HCT116 (cell line): ENCODE data around the gene EPS8. TPM values are rescaled to one million over a fixed set of nuclear protein-coding genes. Genes with fewer than 3 reads are reported as not detected.
A peak's percentile ranks its signal among the peaks of the same experiment; 100 is the strongest.

ENCODE experiments used
- ATAC-seq: fragments of 200-7000 bp; cut with Tn5 transposase; 2 replicates; pipeline ENCODE4 v1.9.1; 2020; ENCODE audit warnings: mild to moderate bottlenecking, moderate library complexity
- BruUV-seq: library from RNA; stranded (reverse); fragments of 400-500 nt; replicated peaks from 2 replicates; lab custom pipeline; 2021; lab: Mats Ljungman, UMichigan
- CTCF ChIA-PET: fragments of 300-600 bp; sonication (Branson Sonifier 250); formaldehyde crosslinking; loops from one replicate; lab custom pipeline; 2021; ENCODE audit warnings: antibody characterized with exemption; lab: Charles Lee
- POLR2A ChIA-PET: fragments of 300-600, 350-600 bp; sonication (Branson Sonifier 250); formaldehyde crosslinking; loops from one replicate; lab custom pipeline; 2021; ENCODE audit warnings: antibody characterized with exemption; lab: Charles Lee
- RAD21 ChIA-PET, 2 experiments: fragments of 300-600 bp; sonication (Branson Sonifier 250); formaldehyde crosslinking; loops; one replicate each; lab custom pipeline; 2023; ENCODE audit warnings: low total read pairs in 2 of 2; ENCODE audit not compliant: uncharacterized antibody in 2 of 2, unreplicated experiment in 2 of 2, low non-redundant PET in 1 of 2; lab: Charles Lee
- DNase-seq: peaks from one replicate; pipeline ENCODE4 v3.0.0-alpha.2; 2010; ENCODE audit warnings: low read depth, low spot score
- H2AFZ ChIP-seq: fragments of 200-600 bp; shearing (Covaris generic), sonication (generic); 2 replicates; pipeline ENCODE4 v1.6.1; 2017; ENCODE audit warnings: low read depth, mixed run types, mixed read lengths, antibody characterized with exemption, low read length; ENCODE audit not compliant: poor library complexity, severe bottlenecking
- H3K27ac ChIP-seq: 2 replicates; pipeline ENCODE4 v1.5.1; 2012; ENCODE audit warnings: low read depth, low read length
- H3K27me3 ChIP-seq: fragments of 200-600 bp; sonication (generic); 2 replicates; pipeline ENCODE4 v1.6.1; 2016; ENCODE audit warnings: mixed run types, low read length, mixed read lengths; ENCODE audit not compliant: insufficient read depth
- H3K36me3 ChIP-seq, 2 experiments: fragments of 200-500 bp in 1 of 2; fragments of 200-600 bp in 1 of 2; sonication (Bioruptor generic) in 1 of 2; sonication (generic) in 1 of 2; 2 replicates each; pipeline versions ENCODE4 v1.5.1 to v1.6.1; 2014 to 2016; ENCODE audit warnings: low read length in 2 of 2, inconsistent platforms in 1 of 2, mixed read lengths in 1 of 2, mixed run types in 1 of 2; ENCODE audit not compliant: insufficient read depth in 2 of 2, control insufficient read depth in 1 of 2
- H3K4me1 ChIP-seq, 2 experiments: fragments of 200-600 bp in 1 of 2; sonication (generic) in 1 of 2; 2 replicates each; pipeline versions ENCODE4 v1.5.1 to v1.6.1; 2012 to 2017; ENCODE audit warnings: low read length in 2 of 2, inconsistent platforms in 1 of 2, mild to moderate bottlenecking in 1 of 2, mixed read lengths in 1 of 2, mixed run types in 1 of 2, moderate library complexity in 1 of 2; ENCODE audit not compliant: insufficient read depth in 2 of 2, control insufficient read depth in 1 of 2
- H3K4me2 ChIP-seq: fragments of 200-600 bp; sonication (generic); 2 replicates; pipeline ENCODE4 v1.6.1; 2017; ENCODE audit warnings: mixed run types, low read length, mixed read lengths
- H3K4me3 ChIP-seq, 2 experiments: fragments of 200-600 bp in 1 of 2; sonication (generic) in 1 of 2; replicated peaks in 1 of 2; 2 replicates each; pipeline ENCODE4 v1.5.1; 2011 to 2016; ENCODE audit warnings: low read length in 2 of 2, control low read depth in 1 of 2, low read depth in 1 of 2, mild to moderate bottlenecking in 1 of 2, mixed read lengths in 1 of 2, mixed run types in 1 of 2
- H3K79me2 ChIP-seq: fragments of 200-600 bp; sonication (generic); 2 replicates; pipeline ENCODE4 v1.6.1; 2017; ENCODE audit warnings: mild to moderate bottlenecking, mixed run types, low read length, moderate library complexity, mixed read lengths; ENCODE audit not compliant: insufficient read depth
- H3K9ac ChIP-seq: fragments of 200-600 bp; sonication (generic); 2 replicates; pipeline ENCODE4 v1.6.1; 2016; ENCODE audit warnings: low read length, mixed read lengths
- H3K9me2 ChIP-seq: fragments of 200-600 bp; sonication (generic), shearing (Covaris generic); 2 replicates; pipeline ENCODE4 v1.6.1; 2017; ENCODE audit warnings: mixed run types, mild to moderate bottlenecking, moderate library complexity; ENCODE audit not compliant: insufficient read depth
- H3K9me3 ChIP-seq, 2 experiments: fragments of 200-500 bp in 1 of 2; fragments of 200-600 bp in 1 of 2; sonication (Bioruptor generic) in 1 of 2; sonication (generic) in 1 of 2; 2 replicates each; pipeline ENCODE4 v1.6.1; 2014 to 2017; ENCODE audit warnings: low read length in 2 of 2, mixed read lengths in 2 of 2, inconsistent platforms in 1 of 2, low read depth in 1 of 2, mild to moderate bottlenecking in 1 of 2, mixed run types in 1 of 2, moderate library complexity in 1 of 2; ENCODE audit not compliant: control insufficient read depth in 1 of 2, insufficient read depth in 1 of 2
- H4K20me1 ChIP-seq: fragments of 200-600 bp; sonication (generic), shearing (Covaris generic); 2 replicates; pipeline ENCODE4 v1.6.1; 2017; ENCODE audit warnings: mixed run types, mild to moderate bottlenecking, moderate library complexity; ENCODE audit not compliant: insufficient read depth
- CBX3 ChIP-seq: IDR thresholded peaks from 2 replicates; pipeline ENCODE4 v1.6.1; 2012; ENCODE audit warnings: low read depth
- CEBPB ChIP-seq: IDR thresholded peaks from 2 replicates; pipeline ENCODE4 v1.6.1; 2012; ENCODE audit warnings: low read depth
- EZH2 ChIP-seq: fragments of 200-600 bp; sonication (generic); IDR thresholded peaks from 2 replicates; pipeline ENCODE4 v1.6.1; 2017; ENCODE audit warnings: antibody characterized with exemption, mixed run types
- EZH2phosphoT487 ChIP-seq: fragments of 200-600 bp; IDR thresholded peaks from 2 replicates; pipeline ENCODE4 v1.6.1; 2018; ENCODE audit warnings: antibody characterized with exemption, borderline replicate concordance
- FOSL1 ChIP-seq: IDR thresholded peaks from 2 replicates; pipeline ENCODE4 v1.6.1; 2012; ENCODE audit warnings: low read depth
- POLR2A ChIP-seq: IDR thresholded peaks from 2 replicates; pipeline ENCODE4 v1.7.0; 2011; ENCODE audit warnings: borderline replicate concordance; ENCODE audit not compliant: insufficient read depth, insufficient read length; ENCODE audit errors: extremely low read depth
- POLR2AphosphoS5 ChIP-seq: IDR thresholded peaks from 2 replicates; pipeline ENCODE4 v1.6.1; 2011; ENCODE audit warnings: mild to moderate bottlenecking, low read depth, low read length, moderate library complexity
- RAD21 ChIP-seq: IDR thresholded peaks from 2 replicates; pipeline ENCODE4 v1.6.1; 2012; ENCODE audit warnings: low read depth, mild to moderate bottlenecking
- SIN3A ChIP-seq: IDR thresholded peaks from 2 replicates; pipeline ENCODE4 v1.6.1; 2012; ENCODE audit warnings: low read depth
- SRF ChIP-seq: IDR thresholded peaks from 2 replicates; pipeline ENCODE4 v1.6.1; 2012; ENCODE audit warnings: low read depth
- intact Hi-C: fragments of 100-400 bp; cut with micrococcal nuclease; formaldehyde crosslinking; loops from 2 replicates; pipeline ENCODE4 v1.10.0; 2022
- total RNA-seq: library from RNA; stranded (reverse); gene quantifications from one replicate; pipeline ENCODE4 v1.2.1, GENCODE V29; 2021; ENCODE audit not compliant: unreplicated experiment
- TF ChIP-seq, protein P1 (sequence below): IDR thresholded peaks from 2 replicates; pipeline ENCODE4 v1.6.1; 2012; ENCODE audit warnings: low read depth
- TF ChIP-seq, protein P2 (sequence below), 3 experiments: fragments of 200-600 bp in 1 of 3; sonication (generic) in 1 of 3; IDR thresholded peaks in 2 of 3; conservative IDR thresholded peaks in 1 of 3; 2 replicates each; pipeline ENCODE4 v1.5.1; 2012 to 2017; ENCODE audit warnings: low read depth in 2 of 3, low read length in 2 of 3, antibody characterized with exemption in 1 of 3, borderline replicate concordance in 1 of 3, control low read depth in 1 of 3, mild to moderate bottlenecking in 1 of 3, mixed read lengths in 1 of 3, mixed run types in 1 of 3, moderate library complexity in 1 of 3; ENCODE audit not compliant: insufficient read depth in 1 of 3
- TF ChIP-seq, protein P3 (sequence below): IDR thresholded peaks from 2 replicates; pipeline ENCODE4 v1.6.1; 2012
- TF ChIP-seq, protein P4 (sequence below): IDR thresholded peaks from 2 replicates; pipeline ENCODE4 v1.6.1; 2012

Gene EPS8
- total RNA-seq, 1 experiment from 2014 or later, result 49.9 TPM

DNA sequence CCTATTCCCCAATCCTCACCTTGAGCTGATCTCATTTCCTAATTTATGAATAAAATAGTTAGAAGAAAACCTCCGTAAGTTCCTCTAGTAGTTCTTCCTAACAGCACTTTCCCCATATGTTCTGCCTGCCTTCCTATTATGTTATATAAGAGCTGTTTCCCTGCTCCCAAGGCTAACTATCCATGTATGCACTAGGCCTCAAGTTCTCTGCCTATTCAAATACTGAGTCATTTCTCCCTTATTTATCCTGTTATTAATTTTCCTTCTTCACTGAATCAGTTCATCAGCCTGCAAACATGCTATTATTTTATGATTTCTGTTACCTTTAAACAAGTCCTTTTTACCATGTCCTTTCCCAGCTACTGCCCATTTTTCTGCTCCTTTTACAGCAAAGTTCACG is 164.1 kb downstream of the EPS8 start:
- no peak overlapping the region for H3K27ac ChIP-seq

DNA sequence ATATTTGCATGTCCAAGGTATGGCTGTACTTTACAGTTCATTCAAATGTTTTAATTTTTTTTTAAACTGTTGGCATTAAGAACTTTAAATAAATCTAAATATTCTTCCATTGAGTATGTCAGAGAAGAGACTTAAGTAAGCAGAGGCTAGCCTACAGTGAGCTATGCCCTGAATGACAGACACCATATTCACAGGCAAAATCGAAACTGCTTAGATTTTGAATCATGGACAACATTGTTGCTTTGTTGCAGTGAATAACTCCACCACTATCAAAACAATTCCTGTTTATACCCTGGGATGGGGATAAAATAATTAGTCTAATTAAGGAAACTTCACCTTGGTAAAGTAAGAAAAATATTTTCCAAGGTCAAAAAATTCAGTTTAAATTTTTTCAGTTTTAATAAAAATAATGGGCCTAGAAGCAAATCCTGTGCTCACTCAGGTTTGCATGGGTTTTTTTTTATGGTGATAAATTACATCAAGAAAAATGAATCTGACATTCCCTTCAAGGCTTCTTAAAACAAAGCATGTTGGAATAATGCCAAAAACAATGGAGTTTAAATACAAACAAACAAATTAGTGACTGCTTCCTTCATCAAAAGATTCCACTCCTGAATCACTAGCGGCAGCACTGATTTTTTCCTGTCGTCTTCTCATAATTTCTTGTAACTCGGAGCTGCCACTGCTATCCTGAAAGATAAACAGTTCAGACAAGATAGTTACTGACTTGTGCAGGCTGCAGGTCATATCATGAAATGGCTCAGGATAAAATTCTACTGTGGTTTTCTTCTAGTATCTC is 168.2 kb downstream of the EPS8 start:
- no peak overlapping the region for H3K4me2 ChIP-seq
- H3K4me1 ChIP-seq, result peaks cover 0 to 16% of the 10 kb centered on the region in 2 experiments; a peak in 2 of 4 replicates
- no peaks in the 10 kb centered on the region; a peak in 1 of 4 replicates for H3K9me3 ChIP-seq
- DNase-seq (no peak), ATAC-seq (no peak)
- peak overlapping the region; percentile 39 for H3K27ac ChIP-seq
- RAD21 ChIA-PET, result no interaction called here
- no peaks in the 10 kb centered on the region for H3K27me3 ChIP-seq
- peaks cover 5 to 15% of the 10 kb centered on the region in 2 experiments; a peak in 2 of 4 replicates for H3K36me3 ChIP-seq
- no peak overlapping the region for H2AFZ ChIP-seq
- H3K9me2 ChIP-seq, result no peaks in the 10 kb centered on the region
- CTCF ChIA-PET, result no interaction called here
- no peaks in the 10 kb centered on the region for H3K79me2 ChIP-seq
- no peak overlapping the region for H3K4me3 ChIP-seq
- no peaks in the 10 kb centered on the region for H4K20me1 ChIP-seq
- no TSS peak for BruUV-seq
- POLR2A ChIA-PET, result no interaction called here
- no peak overlapping the region for H3K9ac ChIP-seq
- intact Hi-C loops, result no loop called here
- TF ChIP-seq FOSL1 (no peak), SRF (no peak), EZH2 (no peak), EZH2phosphoT487 (no peak), POLR2AphosphoS5 (no peak), CBX3 (no peak), RAD21 (no peak), SIN3A (no peak), POLR2A (no peak), CEBPB (no peak)
- TF ChIP-seq, protein P1, sequence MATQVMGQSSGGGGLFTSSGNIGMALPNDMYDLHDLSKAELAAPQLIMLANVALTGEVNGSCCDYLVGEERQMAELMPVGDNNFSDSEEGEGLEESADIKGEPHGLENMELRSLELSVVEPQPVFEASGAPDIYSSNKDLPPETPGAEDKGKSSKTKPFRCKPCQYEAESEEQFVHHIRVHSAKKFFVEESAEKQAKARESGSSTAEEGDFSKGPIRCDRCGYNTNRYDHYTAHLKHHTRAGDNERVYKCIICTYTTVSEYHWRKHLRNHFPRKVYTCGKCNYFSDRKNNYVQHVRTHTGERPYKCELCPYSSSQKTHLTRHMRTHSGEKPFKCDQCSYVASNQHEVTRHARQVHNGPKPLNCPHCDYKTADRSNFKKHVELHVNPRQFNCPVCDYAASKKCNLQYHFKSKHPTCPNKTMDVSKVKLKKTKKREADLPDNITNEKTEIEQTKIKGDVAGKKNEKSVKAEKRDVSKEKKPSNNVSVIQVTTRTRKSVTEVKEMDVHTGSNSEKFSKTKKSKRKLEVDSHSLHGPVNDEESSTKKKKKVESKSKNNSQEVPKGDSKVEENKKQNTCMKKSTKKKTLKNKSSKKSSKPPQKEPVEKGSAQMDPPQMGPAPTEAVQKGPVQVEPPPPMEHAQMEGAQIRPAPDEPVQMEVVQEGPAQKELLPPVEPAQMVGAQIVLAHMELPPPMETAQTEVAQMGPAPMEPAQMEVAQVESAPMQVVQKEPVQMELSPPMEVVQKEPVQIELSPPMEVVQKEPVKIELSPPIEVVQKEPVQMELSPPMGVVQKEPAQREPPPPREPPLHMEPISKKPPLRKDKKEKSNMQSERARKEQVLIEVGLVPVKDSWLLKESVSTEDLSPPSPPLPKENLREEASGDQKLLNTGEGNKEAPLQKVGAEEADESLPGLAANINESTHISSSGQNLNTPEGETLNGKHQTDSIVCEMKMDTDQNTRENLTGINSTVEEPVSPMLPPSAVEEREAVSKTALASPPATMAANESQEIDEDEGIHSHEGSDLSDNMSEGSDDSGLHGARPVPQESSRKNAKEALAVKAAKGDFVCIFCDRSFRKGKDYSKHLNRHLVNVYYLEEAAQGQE, result no peak
- TF ChIP-seq, protein P2, sequence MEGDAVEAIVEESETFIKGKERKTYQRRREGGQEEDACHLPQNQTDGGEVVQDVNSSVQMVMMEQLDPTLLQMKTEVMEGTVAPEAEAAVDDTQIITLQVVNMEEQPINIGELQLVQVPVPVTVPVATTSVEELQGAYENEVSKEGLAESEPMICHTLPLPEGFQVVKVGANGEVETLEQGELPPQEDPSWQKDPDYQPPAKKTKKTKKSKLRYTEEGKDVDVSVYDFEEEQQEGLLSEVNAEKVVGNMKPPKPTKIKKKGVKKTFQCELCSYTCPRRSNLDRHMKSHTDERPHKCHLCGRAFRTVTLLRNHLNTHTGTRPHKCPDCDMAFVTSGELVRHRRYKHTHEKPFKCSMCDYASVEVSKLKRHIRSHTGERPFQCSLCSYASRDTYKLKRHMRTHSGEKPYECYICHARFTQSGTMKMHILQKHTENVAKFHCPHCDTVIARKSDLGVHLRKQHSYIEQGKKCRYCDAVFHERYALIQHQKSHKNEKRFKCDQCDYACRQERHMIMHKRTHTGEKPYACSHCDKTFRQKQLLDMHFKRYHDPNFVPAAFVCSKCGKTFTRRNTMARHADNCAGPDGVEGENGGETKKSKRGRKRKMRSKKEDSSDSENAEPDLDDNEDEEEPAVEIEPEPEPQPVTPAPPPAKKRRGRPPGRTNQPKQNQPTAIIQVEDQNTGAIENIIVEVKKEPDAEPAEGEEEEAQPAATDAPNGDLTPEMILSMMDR (IDR thresholded peaks at IDR 0.05 in 2 of 3, conservative IDR thresholded peaks at IDR 0.05 in 1 of 3; ENCODE audit: borderline replicate concordance in 1 of 3, insufficient read depth in 1 of 3, low read depth in 2 of 3, low read length in 2 of 3), result no peak
- TF ChIP-seq, protein P3, sequence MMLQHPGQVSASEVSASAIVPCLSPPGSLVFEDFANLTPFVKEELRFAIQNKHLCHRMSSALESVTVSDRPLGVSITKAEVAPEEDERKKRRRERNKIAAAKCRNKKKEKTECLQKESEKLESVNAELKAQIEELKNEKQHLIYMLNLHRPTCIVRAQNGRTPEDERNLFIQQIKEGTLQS, result no peak

More for the DNA sequence above, 164.1 kb downstream of the EPS8 start:
- ChIA-PET POLR2A (no interaction called here), CTCF (no interaction called here), RAD21 (no interaction called here)
- no peak overlapping the region for H2AFZ ChIP-seq
- TF ChIP-seq EZH2, result no peak
- TF ChIP-seq, protein P4, sequence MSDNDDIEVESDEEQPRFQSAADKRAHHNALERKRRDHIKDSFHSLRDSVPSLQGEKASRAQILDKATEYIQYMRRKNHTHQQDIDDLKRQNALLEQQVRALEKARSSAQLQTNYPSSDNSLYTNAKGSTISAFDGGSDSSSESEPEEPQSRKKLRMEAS, result no peak
- TF ChIP-seq SRF, result no peak
- DNase-seq (no peak), ATAC-seq (no peak)
- no peak overlapping the region for H3K4me3 ChIP-seq
- peaks cover 24 to 41% of the 10 kb centered on the region in 2 experiments for H3K4me1 ChIP-seq
- H3K9ac ChIP-seq, result no peak overlapping the region
- H4K20me1 ChIP-seq, result no peaks in the 10 kb centered on the region
- H3K9me3 ChIP-seq, result no peaks in the 10 kb centered on the region; a peak in 1 of 4 replicates
- peaks cover 2 to 12% of the 10 kb centered on the region in 2 experiments; a peak in 1 of 4 replicates for H3K36me3 ChIP-seq
- H3K27me3 ChIP-seq, result no peaks in the 10 kb centered on the region
- no peaks in the 10 kb centered on the region for H3K9me2 ChIP-seq
- BruUV-seq, result no TSS peak
- intact Hi-C loops, result no loop called here
- H3K79me2 ChIP-seq, result no peaks in the 10 kb centered on the region
- H3K4me2 ChIP-seq, result no peak overlapping the region
